ENCODE results near the gene HERC3.

Gene HERC3

DNA sequence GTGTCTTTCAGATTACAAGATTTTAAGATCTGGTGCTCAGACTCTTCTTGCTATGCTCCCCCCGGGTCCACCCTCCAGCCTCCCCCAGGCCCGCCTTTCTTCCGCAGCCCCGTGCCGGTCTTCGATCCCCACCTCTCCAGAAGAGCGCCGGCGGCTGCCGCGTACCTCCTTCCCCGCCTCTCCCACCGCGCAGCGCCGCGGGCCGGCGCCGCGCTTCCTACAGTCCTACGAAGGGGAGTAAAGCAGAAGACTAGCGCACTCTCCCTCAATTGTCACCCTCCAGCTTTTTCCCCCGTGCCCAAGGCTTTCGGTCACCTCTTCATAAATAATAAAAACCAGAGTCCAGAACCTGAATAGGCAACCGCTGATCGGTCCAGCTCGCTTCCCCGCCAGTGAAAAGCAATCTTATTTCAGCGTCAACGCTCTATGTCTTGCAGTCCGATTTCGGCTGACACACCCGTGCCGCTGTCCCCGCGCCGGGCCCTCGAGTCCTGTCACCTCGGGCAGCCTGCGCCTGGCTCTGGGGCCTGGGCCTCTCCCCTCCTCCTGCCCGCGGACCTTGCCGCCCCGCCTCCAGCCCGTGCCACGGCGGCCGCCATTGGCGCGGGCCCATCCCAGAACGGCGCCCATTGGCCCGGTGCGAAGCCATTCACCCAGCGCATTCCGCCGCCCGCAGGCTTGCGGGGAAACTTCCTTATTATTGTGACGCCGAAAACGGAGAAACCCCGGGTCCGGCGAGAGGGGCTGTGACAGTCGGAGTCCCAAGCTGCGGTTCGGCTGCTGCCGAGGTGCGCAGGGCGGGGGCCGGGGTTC is at the start of gene HERC3:
Gene HERC3 (plus strand): TSS at position 694 of the 813 bp plus-strand sequence. CDS start 13,344 bp downstream, outside the sequence.
- DNase-seq, result peak; percentile 56

DNA sequence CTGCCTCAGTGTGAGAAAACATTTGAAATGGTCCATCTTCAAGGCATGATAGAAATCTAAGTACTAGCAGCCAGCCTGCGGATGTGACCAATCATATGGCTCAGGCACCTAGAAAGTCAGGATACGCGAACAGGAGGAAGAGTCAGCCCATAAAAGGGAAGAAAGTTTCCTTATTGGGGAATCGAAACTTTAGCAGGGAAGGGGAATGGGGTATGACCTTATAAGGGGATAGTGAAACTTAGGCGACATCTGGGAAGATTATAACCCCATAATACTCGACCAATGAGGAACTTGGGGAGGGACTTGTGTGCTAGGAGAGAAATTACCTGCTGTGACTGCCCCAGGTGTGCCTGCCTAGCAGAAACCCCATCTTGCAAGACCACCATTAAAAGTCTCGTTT is 42.5 kb upstream of the HERC3 start:
- no peak for DNase-seq

DNA sequence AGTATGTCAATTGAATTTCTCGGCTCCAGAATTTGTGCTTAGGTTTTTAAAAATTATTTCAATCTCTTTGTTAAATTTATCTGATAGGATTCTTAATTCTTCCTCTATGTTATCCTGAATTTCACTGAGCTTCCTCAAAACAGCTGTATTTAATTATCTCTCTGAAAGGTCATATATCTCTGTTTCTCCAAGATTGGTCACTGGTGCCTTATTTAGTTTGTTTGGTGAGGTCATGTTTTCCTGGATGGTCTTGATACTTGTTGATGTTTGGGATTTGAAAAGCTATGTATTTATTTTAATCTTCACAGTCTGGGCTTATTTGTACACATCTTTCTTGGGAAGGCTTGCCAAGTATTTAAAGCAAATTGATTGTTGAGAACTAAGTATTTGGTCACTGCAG is 24.7 kb upstream of the HERC3 start:
- no peak for DNase-seq

DNA sequence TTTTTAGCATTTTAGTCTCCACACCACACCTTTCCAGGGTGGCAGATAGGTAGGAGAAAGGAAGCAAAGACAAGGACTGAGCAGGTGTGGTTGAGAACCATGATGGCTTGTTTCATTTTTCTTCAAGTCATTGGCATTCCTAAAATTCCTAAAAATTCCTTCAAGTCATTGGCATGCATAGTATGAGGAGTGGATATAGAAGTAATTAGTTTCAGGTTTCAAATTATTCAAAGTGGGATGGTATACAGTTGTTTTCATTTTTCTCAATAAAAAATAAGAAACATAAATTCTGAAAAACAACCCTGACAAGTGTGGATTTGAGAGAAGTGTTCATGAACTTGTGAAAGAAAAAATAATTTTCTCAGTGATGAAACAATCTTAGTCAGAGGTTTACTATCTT is 22.3 kb upstream of the HERC3 start:
- DNase-seq, result no peak

DNA sequence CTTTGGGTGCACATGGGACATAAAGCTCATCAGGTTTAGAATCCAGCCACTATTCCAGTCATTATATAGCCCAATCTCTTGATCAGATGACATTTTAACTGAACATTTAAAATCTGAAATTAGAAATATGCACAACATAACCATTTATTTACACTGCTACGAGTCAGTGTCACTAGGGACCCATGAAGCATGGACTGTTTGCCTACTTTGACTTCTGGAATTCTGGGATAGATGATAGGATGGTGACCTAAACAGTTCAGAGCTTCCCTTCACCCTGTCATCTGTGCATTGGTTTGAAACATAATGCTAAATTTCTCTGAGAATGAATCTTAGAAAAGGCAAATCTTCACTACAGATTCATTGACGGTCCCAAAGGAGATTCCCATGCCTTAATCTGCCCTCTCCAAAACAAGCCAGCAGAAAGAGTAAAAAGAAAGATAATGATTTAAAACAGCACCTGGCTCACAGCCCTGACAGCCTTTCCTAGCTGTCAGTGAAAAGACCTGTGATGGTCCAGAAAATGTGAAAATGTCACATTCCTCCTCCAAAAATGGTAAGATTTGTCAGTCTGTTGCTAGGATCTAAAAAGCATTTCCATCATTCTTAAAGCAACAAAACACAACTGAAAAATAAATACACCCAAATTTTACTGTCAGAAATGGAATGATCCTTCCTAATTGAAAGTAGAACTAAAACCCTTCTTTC is 18.9 kb upstream of the HERC3 start:
- no peak for DNase-seq

DNA sequence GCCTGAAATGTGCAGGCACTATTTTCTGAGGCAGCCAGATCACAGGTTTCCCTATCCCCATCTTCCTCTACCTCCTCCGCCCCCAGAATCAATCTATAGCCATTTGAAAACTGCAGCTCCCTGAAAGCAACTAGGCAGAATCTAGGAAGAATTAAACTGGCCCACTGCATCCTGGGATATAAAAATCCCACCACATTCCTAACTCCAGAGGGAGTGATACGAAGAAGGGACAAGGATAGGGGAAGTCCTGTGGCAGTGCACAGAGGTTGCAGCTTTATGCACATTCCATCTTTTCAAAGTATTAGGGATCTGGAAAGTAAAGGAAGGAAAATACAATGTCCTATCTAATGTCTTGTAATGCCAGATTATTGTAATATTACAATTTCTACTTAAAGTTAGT is 18.3 kb upstream of the HERC3 start:
- no peak for DNase-seq

DNA sequence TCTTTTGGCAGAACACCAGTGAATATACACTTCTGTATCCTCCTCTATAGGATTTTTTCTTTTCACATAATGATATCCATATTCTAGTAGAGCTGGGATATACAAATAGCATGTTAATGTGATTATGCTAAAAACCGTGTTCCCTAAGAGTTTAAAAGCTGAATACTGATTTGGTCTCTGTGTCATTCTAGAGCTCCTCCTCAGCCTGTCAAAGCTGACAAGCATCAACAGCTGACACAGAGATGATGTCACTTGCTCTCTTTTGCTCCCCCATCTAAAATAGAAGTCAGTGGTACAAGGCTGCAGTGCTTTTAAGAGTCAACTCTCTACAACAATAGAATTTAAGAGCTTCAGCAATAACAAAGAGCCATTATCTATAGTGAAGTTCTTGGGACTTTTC is 17.1 kb upstream of the HERC3 start:
- DNase-seq, result no peak

DNA sequence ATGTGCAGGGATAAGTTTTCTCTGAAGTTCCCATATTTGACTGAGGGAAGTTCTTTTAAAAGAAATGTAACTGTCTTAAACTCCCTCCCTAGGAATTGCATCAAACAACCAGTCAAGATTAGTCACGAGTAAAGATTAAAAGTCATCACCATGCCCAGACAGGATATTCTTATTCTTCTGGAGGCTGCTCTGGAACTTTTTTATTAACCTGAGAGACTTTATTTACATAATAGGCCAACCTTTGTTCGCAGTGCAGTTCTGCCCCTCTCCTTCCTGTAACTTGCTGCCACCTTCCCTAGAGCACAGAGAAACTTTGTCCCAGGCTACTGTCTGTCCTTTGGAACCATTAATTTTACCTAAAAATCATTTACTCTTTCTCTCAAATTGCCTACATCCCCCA is 9.8 kb upstream of the HERC3 start:
- no peak for DNase-seq

DNA sequence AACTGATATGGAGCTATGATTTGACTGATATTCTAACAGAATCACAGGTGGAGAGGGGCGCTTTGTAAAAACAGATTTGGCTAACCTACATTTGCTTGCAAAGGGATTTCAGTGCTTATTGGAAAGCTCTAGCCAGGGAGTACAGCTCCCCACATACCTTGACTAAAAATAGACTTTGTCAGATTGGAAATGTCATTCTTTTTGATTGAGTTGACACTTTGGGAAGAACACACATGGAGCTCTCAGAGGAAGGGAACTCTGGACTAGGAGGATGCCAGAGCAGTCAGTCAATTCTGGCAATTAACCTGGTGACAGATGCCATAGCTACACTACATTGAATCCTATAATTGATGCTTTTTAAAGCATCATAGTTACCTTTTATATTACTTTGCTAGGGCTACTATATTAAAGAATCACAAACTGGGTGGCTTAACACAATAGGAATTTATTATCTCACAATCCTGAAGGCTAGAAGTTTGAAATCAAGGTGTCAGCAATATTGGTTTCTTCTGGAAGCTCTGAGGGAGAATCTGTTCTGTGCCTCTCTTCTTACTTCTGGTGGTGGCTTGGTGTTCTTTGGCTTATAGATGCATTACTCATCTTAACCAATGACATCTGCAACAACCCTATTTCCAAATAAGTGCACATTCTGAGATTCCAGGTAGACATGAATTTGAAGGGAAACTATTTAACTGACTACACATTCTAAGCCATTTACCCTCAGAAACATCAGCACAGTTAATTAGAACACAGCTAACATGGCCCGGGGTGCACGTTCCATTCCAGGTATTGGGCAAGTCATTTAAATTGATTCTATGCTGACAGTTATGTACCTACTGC is 8.4 kb upstream of the HERC3 start:
- no peak for DNase-seq

DNA sequence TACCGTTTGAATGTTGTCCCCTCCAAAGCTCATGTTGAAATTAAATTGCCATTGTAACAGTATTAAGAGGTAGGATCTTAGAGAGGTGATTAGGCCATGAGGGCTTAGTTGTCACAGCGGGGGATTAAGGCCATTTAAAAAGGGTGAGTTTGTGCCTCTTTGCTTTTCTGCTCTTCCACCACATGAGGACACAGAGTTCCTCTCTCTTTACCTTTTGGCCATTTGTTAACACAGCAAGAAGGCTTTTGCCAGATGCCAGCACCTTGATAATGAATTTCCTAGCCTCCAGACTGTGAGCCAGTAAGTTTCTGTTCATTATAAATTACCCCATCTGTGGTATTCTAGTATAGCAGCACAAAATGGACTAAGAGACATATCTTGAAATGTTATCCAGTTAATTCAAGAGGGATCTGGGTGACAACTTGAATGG is 7.8 kb upstream of the HERC3 start:
- DNase-seq, result no peak

DNA sequence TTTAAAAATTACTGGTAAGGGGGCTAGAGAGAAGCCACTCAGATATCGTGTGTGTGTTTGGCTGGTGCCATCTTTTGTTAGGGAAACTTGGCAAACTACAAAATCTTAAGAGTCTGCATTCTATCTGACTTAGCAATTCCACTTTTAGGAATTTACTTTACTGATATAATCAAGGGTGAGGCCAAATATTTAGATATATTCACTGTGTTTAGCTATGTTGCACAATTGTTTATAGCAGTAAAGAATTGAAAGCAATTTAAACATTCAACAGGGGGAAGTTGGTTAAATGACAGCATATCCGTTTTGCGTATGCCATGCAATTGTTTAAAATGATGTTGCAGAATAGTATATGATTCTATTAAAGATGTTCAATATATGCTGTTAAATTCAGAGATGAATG is 6.4 kb upstream of the HERC3 start:
- DNase-seq, result no peak

DNA sequence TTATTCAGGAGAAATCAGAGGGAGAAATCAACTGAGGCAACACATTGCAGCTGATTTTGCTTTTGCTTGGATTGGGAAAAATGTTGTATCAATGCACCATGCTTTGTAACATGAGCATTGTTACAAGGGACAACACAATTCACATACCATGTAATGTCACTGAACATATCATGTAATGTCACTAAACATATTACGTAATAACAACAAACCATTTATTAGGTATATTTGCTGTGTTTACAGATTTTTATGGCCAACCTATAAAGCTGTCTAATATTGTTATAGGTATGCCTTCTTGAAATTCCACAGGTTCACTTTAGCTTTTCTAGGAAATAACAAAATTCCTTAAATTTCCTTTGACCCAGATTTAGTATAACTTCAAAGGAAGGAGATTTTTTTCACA is 5.0 kb upstream of the HERC3 start:
- DNase-seq, result no peak

DNA sequence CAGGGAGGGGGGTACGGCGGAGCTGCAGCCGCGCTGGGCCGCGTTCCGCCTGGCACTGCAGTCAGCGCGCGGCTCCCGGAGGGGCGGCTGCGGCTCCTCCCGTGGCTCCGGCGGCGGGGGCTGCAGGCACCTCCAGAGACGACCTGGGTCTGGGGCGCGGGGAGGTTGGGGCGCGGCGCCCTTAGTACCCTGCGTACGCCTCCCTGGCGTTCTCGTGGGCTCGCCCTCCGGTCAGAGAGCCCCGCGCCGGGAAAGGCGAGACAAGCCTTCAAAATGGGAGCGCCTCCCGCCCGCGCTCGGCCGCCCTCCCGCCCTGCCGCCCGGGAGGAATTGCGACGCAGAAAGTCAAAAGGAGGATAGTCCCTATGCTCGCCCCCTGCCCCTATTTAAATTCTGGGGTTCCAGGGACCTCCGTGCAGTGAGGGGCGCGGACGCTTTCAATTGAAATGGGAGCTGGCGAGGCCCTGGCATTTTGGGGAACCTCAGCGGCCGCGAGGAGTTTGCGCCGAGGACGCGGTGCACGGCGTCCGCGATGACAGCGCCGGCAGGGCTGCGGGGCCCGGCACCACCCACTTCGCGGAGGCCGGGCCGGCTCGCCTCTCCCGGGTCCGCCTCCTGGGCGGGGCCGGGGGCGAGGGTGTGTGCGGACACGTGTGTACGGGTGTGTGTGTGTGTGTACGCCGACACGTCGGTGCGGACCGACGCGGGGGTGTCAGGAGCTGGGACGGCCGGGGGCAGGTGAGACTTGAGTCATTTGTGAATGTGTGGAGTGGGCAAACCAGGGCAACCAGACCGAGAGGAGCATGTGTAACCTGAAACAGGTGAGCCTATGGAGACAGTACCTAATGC is 544 bp downstream of the HERC3 start:
- peak; percentile 54 for DNase-seq

DNA sequence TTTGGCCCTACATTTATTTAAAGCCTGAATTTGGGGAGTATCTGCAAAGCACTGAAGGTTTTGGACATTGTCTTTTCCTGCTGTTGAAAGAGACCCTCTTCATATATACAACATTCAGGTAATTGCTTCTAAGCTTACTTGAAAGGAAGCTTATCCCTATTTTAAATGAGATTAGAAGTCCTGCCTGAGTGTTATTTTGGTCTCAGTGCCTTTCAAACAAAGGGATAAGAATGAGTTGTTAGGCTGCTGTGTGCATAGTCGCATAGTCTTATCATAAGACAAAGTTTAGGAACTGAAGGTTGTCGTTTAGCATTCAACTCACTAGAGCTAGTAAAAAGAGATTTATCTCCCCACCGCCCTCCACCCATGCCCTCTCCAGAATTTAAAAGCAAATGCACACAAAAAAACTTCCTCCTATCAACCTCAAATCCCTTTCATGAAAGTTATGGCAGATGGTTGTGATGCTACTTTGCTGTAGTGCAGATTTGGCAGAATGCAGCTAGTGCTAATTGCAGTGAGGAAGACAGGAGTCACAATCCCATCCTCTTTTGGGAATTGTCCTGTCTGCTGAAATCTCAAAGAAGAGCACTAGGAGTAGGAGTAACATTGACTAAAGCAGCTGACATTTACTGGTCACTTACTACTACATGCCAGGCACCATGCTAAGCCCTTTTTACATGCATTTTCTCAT is 5.8 kb downstream of the HERC3 start:
- no peak for DNase-seq

DNA sequence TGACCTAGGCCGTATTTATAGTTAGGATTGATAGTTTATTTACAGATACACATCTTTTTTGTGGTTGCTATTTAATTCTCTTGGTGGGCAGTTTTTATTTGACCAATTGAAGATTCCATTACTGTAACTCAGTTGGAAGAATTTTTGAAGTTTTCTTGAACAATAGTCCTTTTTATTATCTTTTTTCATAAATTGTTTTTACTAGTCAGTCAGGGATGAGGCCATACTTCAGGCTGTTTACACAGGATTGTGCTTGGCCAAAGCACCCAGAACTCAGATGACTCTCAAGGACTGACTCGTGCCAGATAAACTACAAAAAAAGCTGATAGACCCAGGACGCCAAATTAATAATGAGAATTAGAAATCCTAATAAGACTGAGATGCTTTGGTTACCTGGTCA is 7.0 kb downstream of the HERC3 start:
- DNase-seq, result no peak

DNA sequence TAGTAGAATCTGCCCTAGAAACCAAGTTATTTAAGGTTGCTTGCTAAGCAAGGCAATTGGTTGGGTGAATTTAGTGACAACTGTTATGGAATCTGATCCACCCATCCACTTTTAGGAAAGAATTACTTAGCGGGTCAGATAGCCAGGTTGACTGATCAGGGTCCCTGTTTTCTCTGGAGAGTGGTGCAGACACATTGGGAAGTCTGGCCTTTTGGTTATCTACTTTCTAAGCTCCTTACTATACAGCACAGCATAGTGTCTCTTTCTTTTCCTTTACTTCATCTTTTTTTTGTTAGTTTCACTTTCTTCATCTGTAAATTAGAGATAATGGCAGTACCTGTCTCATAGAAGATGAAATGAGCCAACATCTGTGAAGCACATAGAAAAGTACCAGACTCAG is 7.4 kb downstream of the HERC3 start:
- DNase-seq, result no peak

DNA sequence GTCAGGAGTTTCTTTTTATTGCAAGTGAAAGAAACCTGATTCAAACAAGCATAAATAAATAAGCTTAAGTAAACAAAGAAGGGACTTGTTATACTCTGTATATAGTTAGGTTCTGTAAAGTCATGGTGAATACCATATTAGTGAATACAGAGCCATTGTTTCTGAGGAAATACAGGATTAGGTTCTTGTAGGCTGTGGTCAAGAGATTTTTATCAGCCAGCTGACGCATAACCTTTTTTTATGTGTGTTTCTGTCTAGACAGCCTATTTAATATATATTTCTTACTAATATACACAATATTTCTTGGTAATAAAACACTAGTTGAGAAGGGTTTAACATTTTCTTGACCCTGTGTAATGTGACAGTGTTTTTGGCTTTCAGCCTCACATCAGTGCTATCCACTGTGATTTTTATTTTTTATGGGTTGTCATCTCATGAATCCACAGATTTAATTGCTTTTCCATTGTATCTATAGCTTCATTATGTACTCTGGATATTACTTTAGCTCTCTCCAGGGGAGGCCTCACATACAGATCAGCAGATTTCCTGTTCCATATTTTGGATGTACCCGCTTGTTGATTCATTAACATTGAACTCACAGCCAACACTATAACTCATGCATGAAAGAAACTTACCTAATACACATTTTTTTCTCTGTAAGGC is 8.0 kb downstream of the HERC3 start:
- DNase-seq, result no peak

DNA sequence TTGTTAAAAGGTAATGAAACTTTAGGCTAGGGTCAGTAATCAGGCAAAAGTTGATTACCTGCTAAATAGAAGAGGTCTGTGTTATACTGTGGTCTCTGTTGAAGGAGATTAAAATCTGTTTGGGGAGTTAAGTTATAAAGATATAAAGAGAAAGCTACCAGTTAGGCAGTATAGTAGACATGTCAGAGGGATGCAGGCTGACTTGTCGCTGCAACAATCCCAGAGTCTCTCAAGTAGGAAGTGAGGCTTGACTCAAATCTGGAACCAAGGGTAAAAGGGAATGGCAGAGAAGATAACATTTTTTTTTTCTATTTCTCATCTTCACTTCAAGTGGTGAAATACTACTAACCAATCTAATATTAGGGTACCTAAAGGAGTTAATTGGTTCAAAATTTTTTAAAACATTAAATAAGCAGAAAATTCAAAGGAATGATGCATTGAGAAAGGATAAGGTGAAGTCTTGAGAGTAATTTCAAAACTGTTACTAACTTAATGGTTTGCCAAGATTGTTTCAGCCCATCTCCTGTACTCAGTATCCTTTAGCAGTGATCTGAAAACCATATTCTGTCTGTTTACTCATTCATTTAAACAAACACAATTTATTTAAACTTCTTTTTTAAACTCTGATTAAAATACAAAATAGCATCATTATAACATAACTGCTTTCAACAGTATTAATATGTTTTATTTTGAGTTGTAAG is 12.8 kb downstream of the HERC3 start:
- DNase-seq, result no peak

DNA sequence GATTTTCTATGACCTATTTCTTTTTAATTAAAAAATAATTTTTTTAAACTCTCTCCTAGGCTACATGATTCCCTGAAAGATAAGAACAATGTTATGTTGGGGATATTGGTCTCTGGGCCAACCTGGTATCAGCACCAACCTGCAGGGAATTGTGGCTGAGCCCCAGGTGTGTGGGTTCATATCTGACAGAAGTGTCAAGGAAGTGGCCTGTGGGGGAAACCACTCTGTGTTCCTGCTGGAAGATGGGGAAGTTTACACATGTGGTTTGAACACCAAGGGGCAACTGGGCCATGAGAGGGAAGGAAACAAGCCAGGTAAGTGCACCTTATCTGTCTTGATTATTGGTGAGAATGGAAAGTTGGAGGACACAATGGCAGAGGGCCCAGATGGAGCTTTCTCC is 13.5 kb downstream of the HERC3 start:
- DNase-seq, result no peak

DNA sequence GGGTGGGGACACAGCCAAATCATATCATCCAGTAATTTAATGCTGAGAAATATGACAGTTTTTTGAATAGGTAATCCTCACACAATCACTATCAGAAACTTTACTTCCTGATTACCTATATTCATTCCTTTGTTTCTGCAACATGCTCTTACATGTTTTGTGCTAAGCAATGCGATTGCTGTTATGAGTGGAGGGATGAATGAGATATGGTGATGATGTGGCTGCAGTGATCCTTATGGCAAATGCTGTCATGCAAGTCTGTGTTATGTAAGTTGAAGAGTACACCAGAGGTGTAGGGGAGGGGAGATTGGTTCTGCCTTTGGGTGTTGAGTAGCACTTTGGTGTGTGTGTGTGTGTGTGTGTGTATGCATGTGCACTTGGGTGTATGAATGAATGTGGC is 14.6 kb downstream of the HERC3 start:
- no peak for DNase-seq

DNA sequence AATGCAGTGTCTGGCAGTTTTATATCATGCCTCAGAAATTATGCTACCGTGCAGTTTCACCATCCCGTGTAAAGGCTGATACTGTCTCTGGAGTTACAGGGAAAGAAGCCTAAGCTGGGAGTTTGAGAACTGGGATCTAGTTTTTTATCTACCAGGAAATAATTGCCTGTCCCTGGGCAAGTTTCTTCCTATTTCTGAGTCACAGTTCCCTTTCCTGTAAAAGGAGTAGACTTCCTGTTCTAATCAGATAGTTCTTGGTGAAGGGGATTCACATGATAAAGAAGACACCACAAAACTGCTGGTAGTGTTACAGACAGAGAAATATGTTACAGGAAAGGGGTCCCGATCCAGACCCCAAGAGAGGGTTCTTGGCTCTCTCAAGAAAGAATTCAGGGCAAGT is 17.1 kb downstream of the HERC3 start:
- DNase-seq, result no peak

Data from DMS79 treated with DMSO at 0.1 percent for 48 hours (cell line).